ENCODE results near the gene DMRT1.
"Not testable (repeated sequence)": the region's sequence is repeated elsewhere in the genome, so short reads cannot be mapped to it uniquely, and the experiment has no call there.

DMRT1 gene

DNA sequence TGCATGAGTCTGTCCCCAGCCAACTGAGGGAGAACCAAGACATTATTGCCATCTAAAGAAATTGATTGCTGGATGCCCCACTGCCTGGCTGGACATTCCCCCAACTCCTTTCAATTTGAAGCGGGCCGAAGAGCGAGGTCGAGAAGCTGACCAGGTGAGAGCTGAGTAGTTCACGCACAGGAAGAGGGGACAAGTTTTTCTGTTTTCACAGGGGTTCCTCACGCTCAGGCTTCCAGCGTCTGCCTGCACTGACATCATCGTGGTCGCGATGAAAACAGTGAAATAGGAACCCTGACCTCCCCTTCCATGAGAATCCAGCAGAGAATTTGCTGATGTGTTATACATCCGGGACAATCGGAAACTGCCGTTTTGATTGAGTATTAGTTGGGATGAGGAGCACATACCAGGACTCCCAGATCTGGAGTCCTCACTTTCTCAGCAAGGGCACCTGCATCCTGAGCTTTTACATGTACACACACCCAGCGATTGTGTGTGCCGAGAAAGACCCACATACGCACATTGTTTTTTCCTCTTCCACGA lies 131.9 kb downstream of the DMRT1 start:
- DNase-seq = no peak

DNA sequence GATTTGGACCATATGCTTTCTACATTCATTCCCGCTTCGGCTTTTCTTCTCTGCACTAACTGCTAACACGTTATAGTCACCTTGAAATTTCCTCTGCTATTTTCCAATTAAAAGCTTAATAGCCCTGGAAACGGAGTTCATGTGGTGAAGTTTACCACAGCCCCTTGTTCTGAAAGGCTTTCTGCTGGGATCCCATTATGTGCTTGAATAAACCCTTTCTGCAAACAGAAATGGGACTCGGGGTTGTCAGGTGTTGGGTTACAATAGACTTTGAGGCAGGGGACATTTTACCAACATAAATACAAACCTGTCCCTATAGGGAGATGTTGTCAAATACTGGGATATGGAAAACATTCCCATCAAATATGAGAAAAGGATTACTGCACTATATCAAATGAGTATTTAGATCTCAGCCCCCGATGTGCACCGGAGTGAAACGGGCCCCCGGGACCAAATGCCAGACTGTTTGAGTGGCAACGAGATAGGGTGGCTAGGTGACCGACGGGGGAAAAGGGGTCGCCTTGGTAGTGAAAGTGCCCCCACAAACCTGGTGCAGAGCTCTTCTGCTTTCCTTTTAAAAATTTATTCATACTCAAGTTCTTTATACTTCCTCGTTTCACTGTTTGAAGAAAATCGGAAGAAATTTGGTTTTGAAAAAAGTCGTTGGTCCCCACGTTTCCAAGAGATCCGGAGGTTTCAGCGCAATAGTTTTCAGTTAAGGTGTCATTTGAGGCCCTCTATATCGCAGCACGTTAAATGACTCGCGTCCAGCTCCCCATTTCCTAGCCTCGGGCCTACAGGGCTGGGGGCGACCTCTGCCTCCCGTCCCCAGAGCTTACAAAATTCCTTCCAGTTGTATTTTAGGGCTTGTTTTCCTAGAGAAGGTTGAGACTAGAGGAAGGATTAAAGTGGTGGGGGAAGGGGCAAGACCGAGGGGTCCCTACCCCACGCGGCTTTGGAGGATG lies 132.8 kb downstream of the DMRT1 start:
- DNase-seq = no peak

GRCh38 chr9:974996-975739 lies 133.7 kb downstream of the DMRT1 start:
- DNase-seq = no peak

- no peak for DNase-seq
These were observed 134.3 kb downstream of the DMRT1 start for GRCh38 chr9:975740-976257.

DNA sequence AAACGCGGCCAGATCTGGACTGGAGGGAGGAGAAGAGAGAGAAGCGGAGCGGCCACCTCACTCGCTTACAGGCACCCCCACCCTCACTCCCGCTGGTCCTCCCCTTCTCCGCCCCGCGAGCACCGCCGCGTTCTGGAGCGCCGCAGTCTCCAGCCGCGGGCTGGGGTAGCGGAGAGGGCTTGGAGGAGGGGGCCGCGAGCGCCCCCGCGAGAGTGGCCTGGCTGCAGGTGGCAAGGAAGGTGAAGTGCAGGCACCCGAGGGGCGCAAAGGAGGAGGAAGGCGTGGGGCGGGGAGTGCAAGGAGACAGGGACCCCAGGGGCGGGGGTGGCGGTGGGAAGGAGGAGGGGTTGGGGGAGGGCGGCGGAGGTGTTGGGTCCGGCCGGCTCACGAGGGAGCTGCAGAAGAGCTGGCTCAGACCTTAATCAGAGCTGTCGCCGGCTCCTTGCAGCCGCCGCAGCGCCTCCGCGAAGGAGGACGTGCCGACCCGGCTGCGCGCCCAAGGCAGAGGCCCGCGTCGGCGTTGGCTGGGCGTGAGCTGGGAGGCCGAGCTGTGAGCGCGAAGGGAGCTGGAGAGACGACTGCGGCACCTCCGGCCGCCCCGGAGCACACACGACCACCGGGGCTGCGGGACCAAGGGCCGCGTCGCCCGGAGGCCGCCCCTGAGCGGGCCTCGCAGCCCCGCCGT lies 134.9 kb downstream of the DMRT1 start, which contains the start of gene DMRT3:
DMRT3 (plus strand) TSS at position 398 of the 685 bp plus-strand sequence. CDS start 347 bp downstream, outside the sequence.
- no peak for DNase-seq

DNA sequence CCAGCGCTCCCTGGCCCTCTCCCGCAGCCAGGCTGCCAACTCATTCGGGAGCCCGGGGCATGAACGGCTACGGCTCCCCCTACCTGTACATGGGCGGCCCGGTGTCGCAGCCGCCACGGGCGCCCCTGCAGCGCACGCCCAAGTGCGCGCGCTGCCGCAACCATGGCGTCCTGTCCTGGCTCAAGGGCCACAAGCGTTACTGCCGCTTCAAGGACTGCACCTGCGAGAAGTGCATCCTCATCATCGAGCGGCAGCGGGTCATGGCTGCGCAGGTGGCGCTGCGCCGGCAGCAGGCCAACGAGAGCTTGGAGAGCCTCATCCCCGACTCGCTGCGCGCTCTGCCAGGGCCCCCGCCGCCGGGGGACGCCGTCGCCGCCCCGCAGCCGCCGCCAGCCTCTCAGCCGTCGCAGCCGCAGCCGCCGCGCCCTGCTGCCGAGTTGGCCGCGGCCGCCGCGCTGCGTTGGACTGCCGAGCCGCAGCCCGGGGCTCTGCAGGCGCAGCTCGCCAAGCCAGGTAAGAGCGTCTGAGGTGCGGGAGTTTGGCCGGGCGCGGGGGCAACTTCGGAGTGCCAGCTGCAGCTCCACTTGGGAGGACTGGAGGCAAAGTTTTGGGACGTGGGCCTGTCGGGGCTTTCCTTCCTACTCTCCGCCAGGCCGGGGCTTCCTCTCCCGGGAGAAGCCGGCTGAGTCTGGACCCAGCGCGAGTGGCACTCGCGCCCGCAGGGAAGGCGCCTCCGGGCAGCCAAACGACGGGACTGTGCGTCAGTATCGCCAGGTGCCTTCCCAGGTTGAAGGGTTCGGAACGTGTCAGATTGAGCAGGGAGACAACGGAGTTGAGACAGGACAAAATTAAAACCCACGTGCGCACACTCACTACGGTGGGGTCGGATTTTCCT lies 135.7 kb downstream of the DMRT1 start:
- no peak for DNase-seq

DNA sequence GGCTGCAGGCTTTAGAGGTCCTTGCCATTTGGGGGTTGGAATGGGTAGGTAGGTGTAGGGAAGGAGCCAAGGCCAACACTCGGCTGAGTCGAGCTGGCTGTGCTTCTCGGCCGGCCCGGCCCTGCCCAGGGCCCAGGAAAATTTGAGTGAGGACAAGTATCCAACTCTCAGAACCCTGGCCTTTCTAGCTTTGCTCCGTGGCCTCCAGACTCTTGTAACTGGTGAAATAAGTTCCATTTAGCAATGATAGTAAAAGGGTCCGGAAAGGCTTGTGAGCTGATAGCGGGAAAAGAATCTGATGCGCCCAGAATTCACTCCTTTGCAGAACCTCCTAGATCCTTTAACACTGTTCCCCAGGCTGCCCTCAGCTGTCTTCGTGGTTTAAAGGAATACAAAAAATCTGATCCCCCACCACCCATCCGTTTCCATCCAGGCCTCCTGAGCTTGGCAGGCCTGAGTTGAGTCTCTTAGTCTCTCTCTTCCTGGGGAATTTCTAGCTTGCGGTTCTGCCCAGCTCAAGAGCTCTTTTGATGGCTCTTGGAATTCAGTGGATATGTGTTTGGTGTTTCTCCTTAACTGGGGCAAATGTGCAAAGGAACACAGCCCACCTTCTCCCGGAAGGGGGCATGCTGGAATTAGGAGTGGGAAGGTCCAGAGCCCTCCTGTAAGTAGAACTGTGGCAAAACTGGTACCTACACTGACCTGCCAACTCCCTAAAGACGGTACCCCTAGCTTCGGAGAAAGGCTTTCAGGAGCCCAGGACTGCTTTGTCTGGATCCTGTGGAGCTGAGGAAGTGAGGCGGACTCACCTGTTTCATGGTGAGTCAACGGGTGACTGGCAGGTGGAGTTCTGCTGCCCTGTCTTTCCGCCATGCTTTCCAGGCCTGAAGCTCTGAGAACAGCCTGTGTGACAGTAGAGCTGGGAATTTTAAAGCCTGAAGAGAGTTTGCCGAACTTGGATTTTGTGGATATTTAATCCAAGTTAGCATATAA lies 136.6 kb downstream of the DMRT1 start:
- DNase-seq = no peak

DNA sequence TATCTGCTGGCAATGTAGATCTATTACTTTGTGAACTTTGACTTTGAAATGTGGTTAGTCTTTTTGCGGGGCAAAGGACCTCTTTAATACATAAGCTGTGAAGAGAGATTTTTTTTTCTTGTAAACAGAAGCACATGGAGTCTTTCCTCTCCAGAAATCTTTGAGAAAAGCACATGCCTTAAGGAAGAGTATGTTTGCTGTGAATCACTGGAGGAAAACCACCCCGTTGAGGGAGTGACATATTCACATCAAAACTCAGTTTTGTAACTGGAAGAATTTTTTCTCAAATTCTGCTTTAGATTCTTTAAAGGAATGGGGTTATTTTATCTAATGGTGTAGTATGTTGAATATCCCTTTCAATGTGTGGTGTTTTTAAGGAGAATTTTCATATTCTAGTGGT lies 138.5 kb downstream of the DMRT1 start:
- DNase-seq = no peak

- DNase-seq = no peak
These were observed 139.1 kb downstream of the DMRT1 start for GRCh38 chr9:980640-981039.

GRCh38 chr9:981491-981898 lies 140.0 kb downstream of the DMRT1 start:
- no peak for DNase-seq

DNA sequence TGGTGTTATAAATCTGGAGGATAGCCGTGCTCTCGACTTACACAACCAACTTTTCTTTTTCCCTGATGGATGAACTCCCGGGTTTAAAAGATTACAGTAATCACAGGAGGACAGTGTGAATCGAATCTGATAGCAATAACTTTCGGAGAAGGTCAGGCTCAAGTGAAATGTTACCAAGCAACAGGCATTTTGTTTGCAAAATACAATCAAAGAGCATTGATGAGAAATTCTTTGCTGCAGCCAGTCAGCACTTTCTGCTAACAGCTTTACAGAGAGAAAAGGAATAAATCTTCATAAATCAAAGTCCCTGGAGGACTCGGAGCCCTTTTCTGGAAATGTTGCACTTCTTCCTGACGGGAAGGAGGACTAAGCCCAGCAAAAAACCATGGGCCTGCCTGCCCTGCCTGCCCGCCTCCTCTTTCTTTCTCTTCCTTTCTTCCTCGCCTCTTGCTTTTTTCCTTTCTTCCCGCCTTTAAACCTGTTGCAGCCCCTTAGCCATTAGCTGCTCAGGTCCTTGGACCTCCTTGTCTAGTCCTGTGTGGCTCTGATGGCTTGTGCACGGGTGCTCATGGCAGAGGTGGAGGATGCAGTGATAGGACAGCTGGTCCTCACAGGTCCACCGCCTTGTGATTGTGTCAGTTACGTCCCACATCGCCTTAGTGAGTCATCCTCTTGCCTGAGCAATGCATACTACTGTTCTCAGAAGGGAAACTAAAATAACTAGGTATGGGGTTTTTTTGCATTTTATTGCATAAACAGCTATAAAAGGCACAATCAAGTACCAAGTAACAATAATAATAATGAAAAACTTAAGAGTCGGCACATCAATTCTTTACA lies 141.1 kb downstream of the DMRT1 start:
- DNase-seq = no peak

GRCh38 chr9:994005-994404 lies 152.5 kb downstream of the DMRT1 start:
- DNase-seq = no peak

GRCh38 chr9:995192-995591 lies 153.7 kb downstream of the DMRT1 start:
- DNase-seq = no peak

DNA sequence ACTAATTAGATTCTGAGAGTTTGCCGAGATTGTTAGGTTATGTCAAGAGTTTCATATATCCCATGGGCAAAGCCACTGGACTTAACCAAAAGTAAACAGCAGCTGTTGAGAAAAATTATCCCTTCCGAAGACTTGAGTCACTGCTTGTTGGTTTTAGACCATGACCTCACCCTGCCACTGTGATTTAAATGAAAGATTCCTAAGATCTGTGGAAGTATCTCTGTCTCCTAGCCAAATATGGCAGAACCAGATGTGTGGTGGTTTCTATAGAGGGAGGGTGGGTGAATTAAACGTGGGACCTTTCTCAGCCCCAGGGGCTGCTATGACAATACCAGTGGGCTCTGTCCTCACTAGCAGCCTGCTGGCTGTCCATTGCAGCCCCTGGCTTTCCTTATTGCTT lies 154.3 kb downstream of the DMRT1 start:
- no peak for DNase-seq

DNA sequence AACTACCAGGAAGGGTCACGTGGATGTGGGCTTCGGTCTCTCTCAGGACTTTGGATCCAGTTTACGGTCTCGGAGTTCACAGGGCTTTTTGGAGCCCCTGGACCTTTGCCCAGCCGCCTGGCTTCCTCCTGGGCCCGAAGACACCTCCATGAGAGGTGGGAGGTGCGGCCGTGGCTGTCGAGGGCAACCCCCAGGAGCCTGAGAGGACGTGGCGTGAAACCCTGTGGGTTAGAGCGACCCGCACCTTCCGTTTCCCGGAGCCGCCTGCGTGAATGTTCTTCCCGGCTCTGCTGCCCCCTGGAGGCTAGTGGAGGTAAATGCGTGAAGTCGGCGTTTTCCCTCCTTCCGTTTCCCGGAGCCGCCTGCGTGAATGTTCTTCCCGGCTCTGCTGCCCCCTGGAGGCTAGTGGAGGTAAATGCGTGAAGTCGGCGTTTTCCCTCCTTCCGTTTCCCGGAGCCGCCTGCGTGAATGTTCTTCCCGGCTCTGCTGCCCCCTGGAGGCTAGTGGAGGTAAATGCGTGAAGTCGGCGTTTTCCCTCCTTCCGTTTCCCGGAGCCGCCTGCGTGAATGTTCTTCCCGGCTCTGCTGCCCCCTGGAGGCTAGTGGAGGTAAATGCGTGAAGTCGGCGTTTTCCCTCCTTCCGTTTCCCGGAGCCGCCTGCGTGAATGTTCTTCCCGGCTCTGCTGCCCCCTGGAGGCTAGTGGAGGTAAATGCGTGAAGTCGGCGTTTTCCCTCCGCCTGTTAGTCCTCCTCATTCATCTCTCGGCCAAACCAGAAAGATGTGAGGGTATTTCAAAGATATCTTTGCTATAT lies 157.0 kb downstream of the DMRT1 start:
- not testable (repeated sequence) for DNase-seq

GRCh38 chr9:1001838-1002237 lies 160.3 kb downstream of the DMRT1 start:
- DNase-seq = no peak

DNA sequence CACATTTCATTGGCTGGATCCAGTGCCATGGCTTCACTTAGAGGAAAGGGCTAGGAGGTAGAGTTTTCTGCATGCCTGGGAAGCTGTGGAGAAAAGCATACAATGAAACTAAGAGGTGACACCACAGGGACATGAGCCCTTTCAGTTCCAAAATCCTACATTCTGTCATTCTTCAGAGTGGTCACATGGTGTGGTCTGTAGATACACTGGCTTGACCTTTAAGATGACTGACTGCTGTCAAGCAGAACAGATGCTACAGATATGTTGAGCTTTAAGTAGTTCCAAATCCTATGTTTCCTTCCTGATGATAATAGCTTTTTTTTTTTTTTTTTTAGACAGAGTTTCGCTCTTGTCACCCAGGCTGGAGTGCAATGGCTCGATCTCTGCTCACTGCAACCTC lies 161.2 kb downstream of the DMRT1 start:
- no peak for DNase-seq

DNA sequence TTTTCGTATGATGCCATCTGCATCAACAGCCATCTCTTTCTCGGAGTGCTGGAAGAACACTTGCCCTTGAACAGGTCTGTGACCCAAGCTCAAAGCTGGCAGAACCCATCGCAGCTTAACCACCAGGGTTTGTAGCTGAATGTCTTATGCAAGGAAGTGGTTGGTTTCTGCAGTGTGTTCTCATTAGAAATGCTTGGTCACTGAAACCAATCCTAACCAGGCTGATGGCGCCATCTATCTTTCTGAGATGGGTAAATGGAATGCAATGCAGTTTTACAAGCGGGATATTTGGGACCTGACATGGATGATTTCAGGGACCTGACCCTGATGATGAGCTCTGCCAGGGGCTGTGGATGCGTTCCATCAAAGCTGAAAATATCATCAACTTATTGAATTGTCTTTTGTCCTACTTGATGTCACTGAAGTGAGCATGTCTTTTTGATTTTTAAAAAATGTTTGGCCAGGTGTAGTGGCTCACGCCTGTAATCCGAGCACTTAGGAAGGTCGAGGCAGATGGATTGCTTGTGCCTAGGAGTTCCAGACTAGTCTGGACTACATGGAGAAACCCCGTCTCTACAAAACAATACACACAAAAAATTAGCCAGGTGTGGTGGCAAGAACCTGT lies 163.7 kb downstream of the DMRT1 start:
- no peak for DNase-seq

Data from NCI-H2107 (cell line).